ENCODE results near the gene MAGED4B. TPM values are rescaled to one million over a fixed set of nuclear protein-coding genes. Genes with fewer than 3 reads are reported as not detected.
"Not testable (repeated sequence)": the region's sequence is repeated elsewhere in the genome, so short reads cannot be mapped to it uniquely, and the experiment has no call there.

MAGED4B gene, protein sequence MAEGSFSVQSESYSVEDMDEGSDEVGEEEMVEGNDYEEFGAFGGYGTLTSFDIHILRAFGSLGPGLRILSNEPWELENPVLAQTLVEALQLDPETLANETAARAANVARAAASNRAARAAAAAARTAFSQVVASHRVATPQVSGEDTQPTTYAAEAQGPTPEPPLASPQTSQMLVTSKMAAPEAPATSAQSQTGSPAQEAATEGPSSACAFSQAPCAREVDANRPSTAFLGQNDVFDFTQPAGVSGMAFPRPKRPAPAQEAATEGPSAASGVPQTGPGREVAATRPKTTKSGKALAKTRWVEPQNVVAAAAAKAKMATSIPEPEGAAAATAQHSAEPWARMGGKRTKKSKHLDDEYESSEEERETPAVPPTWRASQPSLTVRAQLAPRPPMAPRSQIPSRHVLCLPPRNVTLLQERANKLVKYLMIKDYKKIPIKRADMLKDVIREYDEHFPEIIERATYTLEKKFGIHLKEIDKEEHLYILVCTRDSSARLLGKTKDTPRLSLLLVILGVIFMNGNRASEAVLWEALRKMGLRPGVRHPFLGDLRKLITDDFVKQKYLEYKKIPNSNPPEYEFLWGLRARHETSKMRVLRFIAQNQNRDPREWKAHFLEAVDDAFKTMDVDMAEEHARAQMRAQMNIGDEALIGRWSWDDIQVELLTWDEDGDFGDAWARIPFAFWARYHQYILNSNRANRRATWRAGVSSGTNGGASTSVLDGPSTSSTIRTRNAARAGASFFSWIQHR
- total RNA-seq (5.4 TPM), polyA plus RNA-seq (21.1 TPM)
- long read RNA-seq, donor 1, result 0 reads
- long read RNA-seq, donor 2, partial matches to known transcripts, result 0 of 3 reads
- long read RNA-seq, donor 2, other reads (novel, unspliced or antisense), result 0 of 3 reads
- long read RNA-seq, donor 3, result 0 reads
- long read RNA-seq, donor 4, result 0 reads
- long read RNA-seq, donor 5, result 0 reads
- long read RNA-seq, donor 6, result 0 reads
- long read RNA-seq, donor 7, result 0 reads
- long read RNA-seq, donor 8, result 0 reads
- long read RNA-seq, donor 9, partial matches to known transcripts, result 0 of 1 reads
- long read RNA-seq, donor 9, other reads (novel, unspliced or antisense), result 0 of 1 reads
- long read RNA-seq, donor 10, partial matches to known transcripts, result 0 of 1 reads
- long read RNA-seq, donor 10, other reads (novel, unspliced or antisense), result 0 of 1 reads

DNA sequence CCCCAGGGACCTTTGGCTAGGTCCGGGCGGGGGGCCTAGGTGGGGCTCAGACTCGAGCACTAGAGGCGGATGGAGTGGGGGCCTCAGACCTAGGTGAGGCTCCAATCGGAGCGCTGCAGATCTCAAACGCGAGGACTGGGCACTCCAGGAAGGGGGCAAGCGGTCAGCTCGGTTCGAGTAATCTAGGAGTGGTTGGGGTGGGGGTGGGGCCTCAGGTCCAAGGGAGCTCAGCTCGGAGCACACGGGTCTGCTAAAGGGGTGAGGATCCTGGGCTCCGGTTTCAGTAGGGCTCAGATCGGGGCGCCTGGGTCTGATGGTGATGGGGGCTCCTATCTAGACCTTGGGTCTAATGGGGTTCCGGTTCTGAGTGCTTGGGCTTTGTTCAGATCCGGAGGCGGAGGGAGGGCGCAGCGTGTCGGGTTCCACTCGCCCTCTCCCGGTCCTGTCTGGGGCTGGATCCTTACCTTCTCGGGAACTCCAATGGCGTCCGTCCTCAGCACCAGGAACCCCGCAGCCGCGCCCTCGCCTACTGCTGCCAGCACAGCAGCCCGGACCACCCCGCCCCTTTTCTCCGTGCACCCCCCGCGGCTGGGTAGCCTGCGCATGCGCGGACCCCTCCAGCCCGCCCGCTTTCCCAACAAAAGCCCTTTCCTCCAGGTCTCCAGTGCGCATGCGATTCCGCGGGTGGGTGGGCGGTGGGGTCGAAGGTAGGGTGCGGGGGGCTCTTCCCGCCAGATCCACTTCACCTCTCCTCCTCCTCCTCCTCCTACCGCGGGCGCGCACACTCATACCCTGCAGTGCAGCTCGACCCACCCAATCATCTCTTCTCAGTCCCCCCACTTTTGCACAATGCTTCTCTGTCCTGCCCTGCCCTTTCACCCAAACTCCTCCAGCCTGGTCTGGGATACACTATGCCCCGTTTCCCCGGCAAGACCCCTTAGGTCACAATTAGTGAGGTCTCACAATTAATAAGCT is at the start of gene MAGED4B:
TSS of gene MAGED4B (minus strand) at position 518 of the 975 bp plus-strand sequence. CDS start 1,011 bp downstream, outside the sequence.
- not testable (repeated sequence) for H3K27me3 ChIP-seq (ENCODE audit: control insufficient read depth in 2 of 2, insufficient read depth in 1 of 2, low read length in 1 of 2); H3K27ac ChIP-seq (ENCODE audit: low read depth in 1 of 2, low read length in 1 of 2); H3K9me3 ChIP-seq (ENCODE audit: control insufficient read depth in 2 of 2, insufficient read depth in 1 of 2, low read length in 1 of 2); H3K36me3 ChIP-seq (ENCODE audit: control insufficient read depth in 2 of 2, insufficient read depth in 2 of 2, low read length in 1 of 2); H3K4me3 ChIP-seq (ENCODE audit: low read length in 2 of 2); DNase-seq (ENCODE audit: low read depth in 6 of 9, low spot score in 9 of 9); H3K4me1 ChIP-seq (ENCODE audit: control insufficient read depth in 2 of 2, insufficient read depth in 2 of 2, low read length in 2 of 2)
- WGBS, result no CpG with 5 or more reads among the region's 56 CpGs

DNA sequence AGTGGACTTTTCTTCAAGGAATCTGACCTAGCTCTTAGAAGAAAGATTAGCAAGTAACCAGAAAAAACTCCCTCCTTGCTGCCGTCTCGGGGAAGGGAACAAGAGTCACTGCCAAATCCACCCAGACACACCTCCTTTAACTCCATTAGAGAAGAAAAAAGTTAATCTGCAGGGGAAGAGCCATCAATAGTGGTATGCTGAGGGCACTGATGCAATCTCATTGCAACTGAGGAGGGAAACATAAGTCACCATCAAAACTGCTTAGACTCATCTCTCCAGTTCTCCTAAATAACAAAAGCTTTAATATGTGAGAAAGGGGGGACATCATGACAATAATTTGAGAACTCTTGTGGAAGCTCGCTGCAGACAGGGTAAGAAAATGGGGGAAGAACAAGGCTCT is 49.3 kb upstream of the MAGED4B start:
- H3K27ac ChIP-seq (ENCODE audit: low read depth in 1 of 2, low read length in 1 of 2), result no peak overlapping the region
- H3K4me1 ChIP-seq (ENCODE audit: control insufficient read depth in 2 of 2, insufficient read depth in 2 of 2, low read length in 2 of 2), result no peaks in the 10 kb centered on the region
- no peaks in the 10 kb centered on the region for H3K9me3 ChIP-seq (ENCODE audit: control insufficient read depth in 2 of 2, insufficient read depth in 1 of 2, low read length in 1 of 2)
- WGBS, result 91% methylated on average over 3 of the region's 3 CpGs
- DNase-seq (ENCODE audit: low read depth in 6 of 9, low spot score in 9 of 9), result no peak
- H3K4me3 ChIP-seq (ENCODE audit: low read length in 2 of 2), result no peak overlapping the region
- H3K36me3 ChIP-seq (ENCODE audit: control insufficient read depth in 2 of 2, insufficient read depth in 2 of 2, low read length in 1 of 2), result no peaks in the 10 kb centered on the region
- no peaks in the 10 kb centered on the region for H3K27me3 ChIP-seq (ENCODE audit: control insufficient read depth in 2 of 2, insufficient read depth in 1 of 2, low read length in 1 of 2)

DNA sequence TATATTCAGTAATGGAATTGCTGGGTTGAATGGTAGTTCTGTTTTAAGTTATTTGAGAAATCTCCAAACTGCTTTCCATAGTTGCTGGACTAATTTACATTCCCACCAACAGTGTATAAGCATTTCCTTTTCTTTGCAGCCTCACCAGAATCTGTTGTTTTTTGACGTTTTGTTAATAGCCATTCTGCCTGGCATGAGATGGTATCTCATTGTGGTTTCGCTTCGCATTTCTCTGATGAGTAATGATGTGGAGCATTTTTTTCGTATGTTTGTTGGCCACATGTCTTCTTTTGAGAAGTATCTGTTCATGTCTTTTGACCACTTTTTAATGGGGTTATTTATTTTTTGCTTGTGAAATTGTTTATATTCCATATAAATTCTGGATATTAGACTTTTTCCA is 13.6 kb upstream of the MAGED4B start:
- Histone ChIP-seq H3K36me3 (ENCODE audit: control insufficient read depth in 2 of 2, insufficient read depth in 2 of 2, low read length in 1 of 2) (no peaks in the 10 kb centered on the region), H3K9me3 (ENCODE audit: control insufficient read depth in 2 of 2, insufficient read depth in 1 of 2, low read length in 1 of 2) (no peaks in the 10 kb centered on the region), H3K4me3 (ENCODE audit: low read length in 2 of 2) (no peak overlapping the region), H3K27ac (ENCODE audit: low read depth in 1 of 2, low read length in 1 of 2) (no peak overlapping the region), H3K4me1 (ENCODE audit: control insufficient read depth in 2 of 2, insufficient read depth in 2 of 2, low read length in 2 of 2) (no peaks in the 10 kb centered on the region), H3K27me3 (ENCODE audit: control insufficient read depth in 2 of 2, insufficient read depth in 1 of 2, low read length in 1 of 2) (no peaks in the 10 kb centered on the region)
- 16% methylated on average over 4 of the region's 4 CpGs for WGBS
- DNase-seq (ENCODE audit: low read depth in 6 of 9, low spot score in 9 of 9), result no peak

DNA sequence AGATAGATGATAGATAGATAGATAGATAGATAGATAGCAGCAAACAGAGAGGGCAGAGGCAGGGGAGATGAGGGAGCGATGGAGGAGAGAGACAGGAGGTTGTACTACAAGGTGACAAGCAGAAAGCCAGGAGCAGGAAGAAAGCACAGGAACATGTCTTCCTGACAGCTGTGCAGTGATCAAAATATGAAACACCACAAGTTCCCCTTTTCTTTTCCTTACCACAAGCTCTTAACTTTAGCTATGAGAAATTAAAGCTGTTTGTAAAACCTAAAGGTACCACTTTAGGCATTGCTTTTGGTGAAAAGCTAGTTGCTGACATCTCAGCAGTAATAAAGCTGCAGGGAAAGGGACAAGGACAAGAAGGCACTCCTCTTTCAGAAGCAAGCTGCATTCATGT is 9.1 kb upstream of the MAGED4B start:
- no peaks in the 10 kb centered on the region for H3K36me3 ChIP-seq (ENCODE audit: control insufficient read depth in 2 of 2, insufficient read depth in 2 of 2, low read length in 1 of 2)
- H3K9me3 ChIP-seq (ENCODE audit: control insufficient read depth in 2 of 2, insufficient read depth in 1 of 2, low read length in 1 of 2), result no peaks in the 10 kb centered on the region
- H3K27ac ChIP-seq (ENCODE audit: low read depth in 1 of 2, low read length in 1 of 2), result no peak overlapping the region
- H3K4me3 ChIP-seq (ENCODE audit: low read length in 2 of 2), result no peak overlapping the region
- H3K27me3 ChIP-seq (ENCODE audit: control insufficient read depth in 2 of 2, insufficient read depth in 1 of 2, low read length in 1 of 2), result no peaks in the 10 kb centered on the region
- no peaks in the 10 kb centered on the region for H3K4me1 ChIP-seq (ENCODE audit: control insufficient read depth in 2 of 2, insufficient read depth in 2 of 2, low read length in 2 of 2)
- WGBS, result 13% methylated on average over 1 of the region's 1 CpG
- no peak for DNase-seq (ENCODE audit: low read depth in 6 of 9, low spot score in 9 of 9)

DNA sequence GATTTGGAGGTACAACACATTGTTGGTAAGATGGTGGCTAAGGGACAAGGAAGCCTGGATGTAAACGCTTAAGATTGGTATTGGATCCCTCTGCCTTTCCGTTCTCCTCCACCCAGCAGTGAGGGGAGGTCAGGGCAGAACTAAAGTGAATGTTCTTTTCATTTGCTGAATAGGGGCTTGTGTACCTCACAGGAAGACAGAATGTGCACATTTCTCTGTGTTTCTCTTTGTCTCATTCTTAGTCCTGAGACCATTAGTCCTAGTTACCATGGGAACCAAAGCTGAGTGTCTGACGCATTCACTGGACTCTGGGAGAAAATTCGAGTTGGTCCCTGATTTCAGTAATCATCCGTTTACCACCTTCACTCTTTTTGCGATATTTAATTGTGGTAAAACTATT is 26.7 kb downstream of the MAGED4B start:
- not testable (repeated sequence) for H3K36me3 ChIP-seq (ENCODE audit: control insufficient read depth in 2 of 2, insufficient read depth in 2 of 2, low read length in 1 of 2); DNase-seq (ENCODE audit: low read depth in 6 of 9, low spot score in 9 of 9); H3K9me3 ChIP-seq (ENCODE audit: control insufficient read depth in 2 of 2, insufficient read depth in 1 of 2, low read length in 1 of 2); H3K27ac ChIP-seq (ENCODE audit: low read depth in 1 of 2, low read length in 1 of 2); H3K27me3 ChIP-seq (ENCODE audit: control insufficient read depth in 2 of 2, insufficient read depth in 1 of 2, low read length in 1 of 2); H3K4me3 ChIP-seq (ENCODE audit: low read length in 2 of 2); H3K4me1 ChIP-seq (ENCODE audit: control insufficient read depth in 2 of 2, insufficient read depth in 2 of 2, low read length in 2 of 2)
- no CpG with 5 or more reads among the region's 6 CpGs for WGBS

DNA sequence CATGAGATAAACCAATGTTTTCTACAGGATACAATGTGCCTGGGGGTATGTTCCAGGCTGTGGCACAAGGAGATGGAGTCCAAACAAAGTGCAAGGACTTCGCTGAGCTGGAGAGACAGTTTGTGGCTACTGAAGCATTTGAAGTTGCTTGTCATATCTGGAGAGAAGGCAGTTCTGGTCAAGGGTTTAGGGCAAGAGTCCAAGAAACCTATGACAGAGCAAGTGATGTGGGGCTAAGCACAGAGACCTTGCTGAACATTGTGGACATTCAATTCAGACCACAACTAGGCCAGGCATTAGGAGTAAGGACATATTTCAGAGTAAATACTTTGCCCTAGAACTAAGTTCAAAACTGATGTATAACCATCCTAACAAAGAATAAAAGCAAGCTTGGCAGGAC is 34.8 kb downstream of the MAGED4B start:
- Histone ChIP-seq H3K27me3 (ENCODE audit: control insufficient read depth in 2 of 2, insufficient read depth in 1 of 2, low read length in 1 of 2) (no peaks in the 10 kb centered on the region), H3K36me3 (ENCODE audit: control insufficient read depth in 2 of 2, insufficient read depth in 2 of 2, low read length in 1 of 2) (no peaks in the 10 kb centered on the region)
- WGBS, result 89% methylated on average over 1 of the region's 1 CpG

DNA sequence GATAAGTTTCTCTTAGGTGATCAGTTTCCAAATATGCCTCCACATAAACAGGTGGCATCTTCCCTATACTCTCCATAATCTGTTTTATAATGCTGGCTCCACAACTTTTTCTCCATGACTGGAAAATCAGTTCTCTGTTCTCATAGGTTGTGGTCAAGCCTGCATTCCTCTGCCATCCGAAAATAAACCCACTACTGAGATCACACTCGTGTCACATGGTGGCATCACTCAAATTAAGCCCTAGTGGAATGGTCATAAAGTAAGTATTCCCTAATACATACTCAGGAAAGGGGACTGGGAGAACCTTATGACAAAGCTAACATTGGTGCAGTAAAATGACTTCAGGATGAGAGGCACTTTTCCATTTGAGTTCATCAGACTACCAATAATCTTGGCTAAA is 37.6 kb downstream of the MAGED4B start:
- no peak overlapping the region for H3K4me3 ChIP-seq (ENCODE audit: low read length in 2 of 2)
- H3K4me1 ChIP-seq (ENCODE audit: control insufficient read depth in 2 of 2, insufficient read depth in 2 of 2, low read length in 2 of 2), result no peaks in the 10 kb centered on the region
- no peaks in the 10 kb centered on the region for H3K27me3 ChIP-seq (ENCODE audit: control insufficient read depth in 2 of 2, insufficient read depth in 1 of 2, low read length in 1 of 2)
- no peak overlapping the region for H3K27ac ChIP-seq (ENCODE audit: low read depth in 1 of 2, low read length in 1 of 2)
- no peaks in the 10 kb centered on the region for H3K36me3 ChIP-seq (ENCODE audit: control insufficient read depth in 2 of 2, insufficient read depth in 2 of 2, low read length in 1 of 2)
- no peak for DNase-seq (ENCODE audit: low read depth in 6 of 9, low spot score in 9 of 9)
- WGBS, result 91% methylated on average over 2 of the region's 2 CpGs
- no peaks in the 10 kb centered on the region for H3K9me3 ChIP-seq (ENCODE audit: control insufficient read depth in 2 of 2, insufficient read depth in 1 of 2, low read length in 1 of 2)

More for the DNA sequence above, 34.8 kb downstream of the MAGED4B start:
- no peak for DNase-seq (ENCODE audit: low read depth in 6 of 9, low spot score in 9 of 9)
- no peak overlapping the region for H3K4me3 ChIP-seq (ENCODE audit: low read length in 2 of 2)
- H3K4me1 ChIP-seq (ENCODE audit: control insufficient read depth in 2 of 2, insufficient read depth in 2 of 2, low read length in 2 of 2), result no peaks in the 10 kb centered on the region
- H3K27ac ChIP-seq (ENCODE audit: low read depth in 1 of 2, low read length in 1 of 2), result no peak overlapping the region
- no peaks in the 10 kb centered on the region for H3K9me3 ChIP-seq (ENCODE audit: control insufficient read depth in 2 of 2, insufficient read depth in 1 of 2, low read length in 1 of 2)

DNA sequence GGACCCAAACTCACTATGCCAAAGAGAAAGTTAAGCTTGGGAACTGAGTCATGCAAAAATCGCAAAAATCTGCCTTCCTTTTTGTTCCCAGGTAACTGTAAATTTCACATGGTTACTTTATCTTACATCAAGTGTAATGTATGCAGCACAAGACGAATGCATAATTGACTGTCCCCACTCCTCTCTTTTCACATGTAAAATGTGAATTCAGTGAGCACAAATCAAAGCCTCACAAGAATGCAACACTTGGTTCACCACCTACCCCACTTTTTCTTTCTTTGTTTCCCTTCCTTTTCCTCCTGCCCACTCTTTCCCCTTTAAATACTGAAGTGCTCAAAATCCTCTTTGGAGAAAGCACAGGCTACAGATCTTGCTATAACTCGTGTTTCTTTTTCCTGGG is 53.2 kb downstream of the MAGED4B start:
- Histone ChIP-seq H3K9me3 (ENCODE audit: control insufficient read depth in 2 of 2, insufficient read depth in 1 of 2, low read length in 1 of 2) (no peaks in the 10 kb centered on the region), H3K27ac (ENCODE audit: low read depth in 1 of 2, low read length in 1 of 2) (no peak overlapping the region), H3K27me3 (ENCODE audit: control insufficient read depth in 2 of 2, insufficient read depth in 1 of 2, low read length in 1 of 2) (no peaks in the 10 kb centered on the region), H3K36me3 (ENCODE audit: control insufficient read depth in 2 of 2, insufficient read depth in 2 of 2, low read length in 1 of 2) (no peaks in the 10 kb centered on the region), H3K4me1 (ENCODE audit: control insufficient read depth in 2 of 2, insufficient read depth in 2 of 2, low read length in 2 of 2) (no peaks in the 10 kb centered on the region), H3K4me3 (ENCODE audit: low read length in 2 of 2) (no peak overlapping the region)
- WGBS, result 68% methylated on average over 3 of the region's 3 CpGs
- DNase-seq (ENCODE audit: low read depth in 6 of 9, low spot score in 9 of 9), result no peak
